HG03045 (cell line): Measurements from ENCODE around the gene AHR.

Experiments
- ATAC-seq: cut with Tn5 transposase; IDR thresholded peaks from one replicate; pipeline ENCODE4 v1.9.1; 2021; ENCODE audit warnings: mild to moderate bottlenecking, moderate library complexity; ENCODE audit not compliant: unreplicated experiment

Gene AHR

DNA sequence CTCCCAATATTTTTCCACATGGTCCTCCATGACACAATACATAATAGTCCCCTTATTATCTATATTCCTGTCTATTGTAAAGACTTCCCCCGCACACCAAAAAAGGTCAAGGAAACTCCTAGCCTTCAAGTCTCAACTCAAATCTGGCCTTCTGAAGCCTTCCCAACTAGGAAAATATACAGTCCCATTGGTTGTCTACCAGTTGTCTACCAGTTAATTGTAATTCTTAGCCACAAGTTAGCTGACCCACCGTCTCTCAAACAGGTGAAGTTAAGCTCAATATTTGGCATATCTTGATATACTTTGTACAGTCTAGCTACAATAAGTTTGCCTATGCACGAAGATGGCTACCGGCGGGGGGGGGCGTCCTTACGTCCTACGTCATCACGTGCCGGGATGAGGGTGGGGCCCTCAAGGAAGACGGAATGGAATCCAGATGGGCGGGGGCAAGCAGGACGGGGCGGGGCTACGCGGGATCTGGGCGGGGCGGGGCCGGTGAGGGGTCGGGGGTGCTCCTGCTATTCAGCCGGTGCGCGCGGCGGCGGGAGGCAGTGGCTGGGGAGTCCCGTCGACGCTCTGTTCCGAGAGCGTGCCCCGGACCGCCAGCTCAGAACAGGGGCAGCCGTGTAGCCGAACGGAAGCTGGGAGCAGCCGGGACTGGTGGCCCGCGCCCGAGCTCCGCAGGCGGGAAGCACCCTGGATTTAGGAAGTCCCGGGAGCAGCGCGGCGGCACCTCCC, at the start of gene AHR:
Gene AHR (plus strand): TSS at position 551 of the 738 bp plus-strand sequence. CDS start 613 bp downstream, outside the sequence.
- peak; percentile 75 for ATAC-seq

DNA sequence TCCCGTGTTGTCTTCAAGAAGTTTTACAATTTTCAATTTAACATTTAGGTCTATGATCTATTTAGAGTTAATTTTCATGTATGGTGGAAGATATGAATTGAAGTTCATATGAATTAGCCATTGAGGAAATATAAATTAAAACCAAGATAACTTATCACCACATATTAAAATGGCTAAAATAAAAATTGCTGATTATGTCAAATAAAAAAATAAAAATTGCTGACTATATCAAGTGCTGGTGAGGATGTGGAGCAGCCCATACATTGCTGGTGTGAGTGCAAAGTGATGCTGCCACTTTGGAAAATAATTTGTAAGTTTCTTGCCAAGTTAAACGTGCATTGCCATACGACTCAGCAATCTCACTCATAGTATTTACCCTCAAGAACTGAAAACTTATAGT, 44.6 kb upstream of the AHR start:
- ATAC-seq: no peak

DNA sequence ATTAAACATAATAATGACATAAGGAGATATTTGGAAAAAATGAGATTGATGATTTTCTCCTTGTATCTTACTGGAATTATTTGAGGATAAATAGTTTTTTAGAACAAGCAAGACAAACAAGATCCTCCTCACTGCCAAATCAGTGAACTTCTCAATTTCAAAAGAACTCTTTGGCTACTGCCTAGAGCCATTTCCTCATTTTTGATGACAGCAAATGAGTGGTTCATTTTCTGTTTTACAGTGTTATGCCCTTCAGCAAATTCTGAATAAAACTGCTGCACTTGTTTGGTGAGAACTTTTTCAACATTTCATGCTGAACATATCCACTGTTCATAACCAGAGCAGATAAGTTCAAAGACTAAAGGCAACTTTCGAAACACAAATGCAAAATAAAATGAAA, 42.5 kb upstream of the AHR start:
- no peak for ATAC-seq

DNA sequence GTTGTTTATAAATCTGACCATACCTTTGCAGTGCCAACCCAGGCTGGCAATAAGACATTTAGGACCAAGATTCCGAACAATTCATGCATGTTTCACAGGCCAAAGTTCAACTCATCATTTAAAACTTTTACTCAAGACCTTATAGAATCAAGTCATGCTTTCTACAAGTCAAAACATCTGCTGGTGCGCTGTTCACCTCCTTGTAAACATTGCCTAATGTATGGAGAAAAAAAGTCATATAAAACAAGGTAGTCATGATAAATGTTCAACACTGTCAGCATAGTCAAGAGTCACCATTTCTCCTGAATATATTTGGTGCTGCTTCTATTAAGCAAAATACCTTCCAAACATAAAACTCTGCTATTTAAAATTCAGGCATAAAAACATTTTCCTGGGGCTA, 42.1 kb upstream of the AHR start:
- no peak for ATAC-seq

DNA sequence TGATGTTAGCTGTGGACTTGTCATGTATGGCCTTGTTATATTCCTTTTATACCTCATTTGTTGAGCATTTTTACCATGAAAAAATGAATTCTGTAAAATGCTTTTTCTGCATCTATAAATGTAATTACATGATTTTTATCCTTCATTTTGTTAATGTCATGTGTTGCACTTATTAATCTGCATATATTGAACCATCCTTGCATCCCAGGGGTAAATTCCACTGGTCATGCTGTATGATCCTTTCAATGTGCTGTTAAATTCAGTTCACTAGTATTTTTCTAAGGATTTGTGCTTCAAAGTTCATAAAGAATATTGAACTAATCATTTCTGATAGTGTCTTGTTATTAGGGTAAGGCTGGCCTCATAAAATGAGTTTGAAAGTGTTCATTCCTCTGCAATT, 31.9 kb upstream of the AHR start:
- no peak for ATAC-seq

DNA sequence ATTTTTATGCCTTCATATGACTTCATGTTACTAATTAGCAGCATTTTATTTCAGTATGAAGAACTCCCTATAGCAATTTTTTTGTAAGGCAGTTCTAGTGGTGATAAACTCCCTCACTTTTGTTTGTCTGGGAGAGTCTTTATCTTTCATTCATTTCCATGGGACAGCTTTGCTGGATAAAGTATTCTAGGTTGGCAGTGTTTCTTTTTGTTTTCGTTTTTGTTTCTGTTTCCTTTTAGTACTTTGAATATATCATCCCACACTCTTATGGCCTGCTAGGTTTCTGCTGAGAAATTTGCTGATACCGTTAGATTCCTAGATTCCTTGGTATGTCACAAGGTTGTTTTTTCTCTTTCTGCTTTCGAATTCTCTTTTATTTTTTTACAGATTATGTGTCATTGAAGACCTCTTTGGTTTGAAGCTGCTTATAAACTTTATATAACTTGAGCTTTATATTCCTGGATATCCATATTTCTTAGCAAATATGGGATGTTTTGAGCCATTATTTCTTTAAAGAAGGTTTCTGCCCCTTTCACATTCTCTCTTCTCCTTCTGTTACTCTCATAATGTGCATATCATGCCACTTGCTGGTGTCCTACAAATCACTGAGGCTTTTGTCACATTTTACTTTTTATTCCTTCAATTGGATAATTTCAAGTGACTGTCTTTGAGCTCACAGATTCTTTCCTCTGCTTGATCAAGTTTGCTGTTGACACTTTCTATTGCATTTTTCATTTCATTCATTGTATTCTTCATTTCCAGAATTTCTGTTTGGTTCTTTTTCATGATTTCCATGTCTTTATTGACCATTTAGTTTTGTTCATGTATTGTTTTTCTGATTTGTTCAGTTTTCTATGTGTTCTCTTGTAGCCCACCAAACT, 28.9 kb upstream of the AHR start:
- no peak for ATAC-seq

DNA sequence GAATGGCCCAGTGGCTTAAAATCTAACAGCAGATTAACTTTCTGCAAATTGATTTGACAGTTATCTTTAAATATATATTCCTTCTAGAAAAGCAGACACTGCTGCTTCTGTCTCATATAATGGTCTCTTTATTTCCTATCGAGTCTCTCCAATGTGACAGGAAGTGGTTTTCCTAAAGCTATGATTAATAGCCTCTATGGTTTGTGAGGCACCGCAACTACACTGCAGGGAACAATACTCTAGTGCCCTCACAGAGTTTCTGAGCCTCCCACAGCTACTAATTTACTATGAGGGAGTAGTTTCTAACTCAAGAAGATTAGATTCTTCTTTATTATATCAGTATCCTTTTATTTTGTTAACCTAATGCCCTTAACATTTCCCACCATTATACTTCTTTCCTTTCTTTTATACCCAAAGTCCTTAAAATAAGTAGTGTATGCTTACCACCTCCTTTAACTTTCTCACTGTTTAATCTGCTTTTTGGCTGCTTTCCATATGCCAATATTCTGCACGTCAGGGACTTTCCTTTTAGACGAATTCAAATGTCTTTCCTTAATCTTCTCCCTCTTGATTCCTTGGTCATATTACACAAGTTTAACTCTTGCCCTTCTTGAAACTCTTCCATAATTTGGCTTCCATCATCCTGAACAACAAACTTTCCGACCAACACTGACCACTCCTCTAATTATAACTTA, 23.8 kb upstream of the AHR start:
- ATAC-seq: no peak

DNA sequence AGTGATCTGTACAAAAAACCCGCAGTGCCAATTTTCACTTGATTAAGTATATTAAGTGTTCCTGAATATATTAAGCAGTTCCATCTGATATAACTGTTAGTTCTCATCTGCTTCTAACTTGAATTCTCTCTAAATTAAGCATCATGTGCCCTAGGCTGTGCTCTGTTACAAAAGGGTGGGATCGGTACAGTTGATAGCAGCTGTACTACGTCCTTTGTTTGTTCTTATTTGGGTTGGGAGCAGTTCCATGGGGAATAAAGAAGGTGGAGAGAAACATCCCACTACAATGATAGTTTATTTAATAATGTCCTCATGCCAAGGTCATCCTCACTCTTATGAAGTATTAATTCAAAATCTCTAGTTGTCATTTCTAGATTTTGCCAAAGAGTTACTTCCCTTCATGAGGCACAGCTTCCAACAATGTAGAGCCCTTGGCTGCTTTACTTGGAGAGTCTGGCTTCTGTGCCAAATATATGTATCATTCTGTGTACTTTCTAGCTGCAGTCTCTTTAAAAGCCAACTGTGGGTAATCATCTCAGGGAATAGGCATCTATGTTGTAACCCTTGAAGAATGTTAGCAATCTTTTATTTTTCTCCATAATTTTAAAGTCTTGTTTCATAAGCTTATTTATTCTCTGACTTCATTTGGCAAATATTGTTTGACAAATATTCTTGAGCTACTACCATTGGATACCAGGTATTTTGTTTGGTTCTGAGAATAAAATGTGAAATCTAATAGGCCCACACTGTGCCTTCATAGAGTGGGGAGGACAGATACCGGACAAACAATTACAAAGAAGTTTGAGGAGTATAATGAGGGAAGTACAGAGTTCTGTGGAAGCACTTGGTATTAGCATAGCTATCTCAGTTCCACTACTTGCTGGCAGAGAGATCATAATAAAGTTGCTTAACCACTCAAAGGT, 22.4 kb upstream of the AHR start:
- no peak for ATAC-seq

DNA sequence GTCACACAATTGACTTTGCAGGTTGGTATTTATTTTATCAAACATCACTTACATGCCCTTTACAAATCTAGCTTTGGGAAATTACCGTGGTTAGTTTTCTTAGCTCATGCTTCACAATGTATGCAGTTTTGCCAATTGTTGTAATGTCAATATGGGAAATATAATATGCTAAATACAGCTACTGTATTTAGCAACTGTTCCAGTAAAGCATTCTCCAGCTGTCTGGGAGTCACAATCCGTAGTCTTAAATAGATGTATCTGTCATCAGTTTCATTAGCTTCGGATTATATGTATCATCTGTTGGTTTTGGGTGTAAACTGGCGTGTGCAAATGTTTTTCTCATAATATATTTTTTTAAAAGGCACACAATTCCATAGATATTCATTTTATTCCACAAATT, 19.4 kb upstream of the AHR start:
- no peak for ATAC-seq

DNA sequence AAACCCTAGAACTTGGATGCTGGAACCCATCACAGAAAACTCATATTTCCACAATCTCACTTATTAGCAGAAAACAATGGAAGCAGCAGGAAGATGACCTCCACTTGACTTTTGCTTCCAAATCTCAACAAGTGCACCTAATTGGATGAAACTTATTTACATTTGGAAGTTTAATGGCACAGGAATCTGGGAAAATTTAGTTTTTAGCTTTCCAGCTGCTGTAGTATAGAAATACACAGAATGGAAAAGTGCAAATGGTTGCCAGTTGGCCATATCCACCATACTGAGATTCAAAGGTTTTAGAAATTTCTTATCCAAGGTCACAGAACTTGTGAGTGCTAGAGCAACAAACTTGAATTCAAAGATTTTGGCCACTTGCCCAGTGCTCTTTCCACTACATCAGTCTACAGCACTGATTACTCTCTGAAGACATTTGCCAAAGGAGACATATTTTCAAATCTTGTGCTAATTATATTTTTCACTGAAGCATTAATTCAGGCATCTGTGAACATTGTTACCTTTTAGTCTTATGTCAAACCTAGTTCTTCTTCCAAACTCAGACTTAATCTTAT, 9.3 kb upstream of the AHR start:
- ATAC-seq: no peak

DNA sequence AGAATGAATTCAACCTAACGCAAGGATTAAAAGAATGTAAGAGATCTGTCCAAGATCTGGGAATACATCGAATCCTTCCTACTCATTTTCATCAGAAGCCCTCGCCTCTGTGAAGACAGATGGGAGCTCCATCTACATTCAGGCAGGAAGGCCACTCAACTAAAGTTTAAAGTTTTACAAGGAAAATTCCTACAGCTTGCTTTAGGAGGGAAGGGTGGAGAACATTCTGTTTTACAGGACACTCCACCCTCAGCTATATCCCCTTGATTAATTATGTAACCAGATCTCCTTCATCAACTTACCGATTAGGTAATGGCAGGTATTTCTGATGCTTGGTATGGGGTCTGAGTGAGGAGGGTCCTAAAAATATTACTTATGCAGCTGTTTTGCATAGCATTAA, 5.6 kb upstream of the AHR start:
- ATAC-seq: no peak

DNA sequence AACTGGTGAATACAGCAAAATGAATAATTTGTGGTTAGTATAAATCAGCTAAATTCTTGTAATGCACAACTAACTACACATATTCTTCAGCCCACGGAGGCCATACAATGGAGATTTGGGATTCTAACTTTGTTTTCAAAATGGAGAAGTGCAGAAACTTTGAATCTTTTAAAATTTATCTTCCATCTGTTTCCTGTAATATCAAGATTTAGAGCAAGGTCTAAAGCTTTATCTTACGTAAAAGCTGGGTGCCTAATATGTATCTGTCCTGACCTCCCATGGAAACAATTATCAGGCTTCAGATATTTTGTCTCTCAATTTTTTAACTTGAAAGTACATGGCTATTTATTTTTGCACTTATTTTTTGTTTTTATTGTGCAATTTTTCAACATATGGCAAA, 5.0 kb upstream of the AHR start:
- ATAC-seq: no peak

DNA sequence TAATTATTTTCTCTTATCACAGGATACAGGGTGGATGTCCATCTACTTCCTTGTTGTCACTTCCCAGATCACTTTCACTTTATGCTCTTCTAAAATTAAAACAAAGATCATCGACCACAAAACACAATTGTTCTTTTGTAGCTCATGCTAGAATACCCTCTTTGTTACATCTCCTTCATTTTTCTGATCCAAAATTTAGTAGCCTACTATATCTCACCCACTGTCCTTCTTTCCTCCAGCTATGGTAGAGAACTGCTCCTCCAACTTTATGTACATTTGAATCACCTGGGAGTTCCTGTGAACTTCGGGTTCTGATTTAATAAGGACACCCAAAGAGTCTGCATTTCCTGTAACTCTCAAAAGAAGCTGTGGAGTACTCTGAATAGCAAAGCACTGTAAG, 1.2 kb upstream of the AHR start:
- no peak for ATAC-seq

DNA sequence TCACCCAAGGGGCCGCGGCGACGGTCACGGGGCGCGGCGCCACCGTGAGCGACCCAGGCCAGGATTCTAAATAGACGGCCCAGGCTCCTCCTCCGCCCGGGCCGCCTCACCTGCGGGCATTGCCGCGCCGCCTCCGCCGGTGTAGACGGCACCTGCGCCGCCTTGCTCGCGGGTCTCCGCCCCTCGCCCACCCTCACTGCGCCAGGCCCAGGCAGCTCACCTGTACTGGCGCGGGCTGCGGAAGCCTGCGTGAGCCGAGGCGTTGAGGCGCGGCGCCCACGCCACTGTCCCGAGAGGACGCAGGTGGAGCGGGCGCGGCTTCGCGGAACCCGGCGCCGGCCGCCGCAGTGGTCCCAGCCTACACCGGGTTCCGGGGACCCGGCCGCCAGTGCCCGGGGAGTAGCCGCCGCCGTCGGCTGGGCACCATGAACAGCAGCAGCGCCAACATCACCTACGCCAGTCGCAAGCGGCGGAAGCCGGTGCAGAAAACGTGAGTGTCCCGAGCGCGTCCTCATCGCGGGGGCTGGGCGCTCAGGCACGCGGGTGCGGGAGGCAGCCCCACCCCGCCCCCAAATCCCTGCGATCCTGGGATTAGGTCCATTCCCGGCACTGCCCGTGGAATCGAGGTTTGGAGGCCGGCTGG, 509 bp downstream of the AHR start:
- ATAC-seq: peak; percentile 39

DNA sequence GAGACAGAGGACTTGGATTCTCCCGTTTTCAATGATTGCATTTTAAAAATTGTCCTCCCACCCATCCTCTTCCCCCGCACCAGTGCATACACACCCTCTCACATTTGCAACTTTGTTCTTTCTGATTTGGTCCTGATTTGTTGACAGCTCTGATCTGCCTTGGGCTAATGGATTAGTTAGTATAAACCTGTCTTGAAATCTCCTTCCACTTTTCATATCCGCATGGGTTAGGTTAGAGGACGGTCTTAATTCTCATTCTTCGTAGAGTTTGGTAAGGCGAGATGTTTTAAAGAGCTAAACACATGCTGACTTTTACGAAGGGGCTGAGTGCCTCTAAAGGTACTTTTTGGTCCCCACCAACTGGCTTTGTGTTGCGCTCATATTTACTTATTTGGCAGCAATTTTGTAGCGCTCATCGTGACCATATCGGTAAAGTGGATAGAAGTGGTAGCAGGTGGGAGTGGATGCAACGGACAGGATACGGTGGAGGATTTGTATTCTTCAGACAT, 1.1 kb downstream of the AHR start:
- peak; percentile 2 for ATAC-seq

DNA sequence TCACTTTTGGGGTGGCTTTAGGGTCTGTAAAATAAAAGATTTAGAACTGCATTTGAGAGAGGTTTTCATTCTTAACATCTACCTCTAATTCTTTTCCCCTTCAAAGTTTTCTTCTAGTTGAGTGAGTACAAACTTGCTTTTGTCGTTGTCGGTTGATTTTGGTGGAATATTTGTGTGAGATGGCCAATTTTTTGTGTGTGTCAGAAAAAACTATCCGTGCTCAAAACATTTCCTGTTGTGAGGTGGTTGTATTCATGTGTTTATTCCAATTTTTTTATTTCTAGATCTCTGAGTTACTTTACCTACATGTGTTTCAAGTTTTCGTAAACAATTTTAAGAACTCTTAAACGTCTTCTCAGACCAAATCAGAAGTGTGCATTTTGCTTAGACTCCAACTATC, 1.6 kb downstream of the AHR start:
- ATAC-seq: no peak

DNA sequence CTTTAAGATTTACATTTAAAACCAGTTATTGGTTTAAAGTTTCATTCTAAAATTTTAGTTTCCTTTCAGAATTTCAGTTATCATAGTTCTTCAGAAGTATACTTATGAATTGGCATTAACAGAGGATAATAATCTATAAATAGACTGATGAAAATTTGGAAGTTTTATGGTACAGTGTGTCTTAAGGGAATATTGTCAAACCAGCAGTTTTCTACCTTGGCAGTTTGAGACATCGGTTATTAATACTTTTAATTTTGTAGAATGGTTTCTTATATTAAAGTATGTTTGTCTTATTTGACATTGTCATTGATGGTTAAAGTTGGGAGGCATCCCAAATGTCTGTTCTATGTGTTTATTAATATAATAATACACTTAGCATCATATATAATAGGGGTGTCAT, 2.0 kb downstream of the AHR start:
- no peak for ATAC-seq

DNA sequence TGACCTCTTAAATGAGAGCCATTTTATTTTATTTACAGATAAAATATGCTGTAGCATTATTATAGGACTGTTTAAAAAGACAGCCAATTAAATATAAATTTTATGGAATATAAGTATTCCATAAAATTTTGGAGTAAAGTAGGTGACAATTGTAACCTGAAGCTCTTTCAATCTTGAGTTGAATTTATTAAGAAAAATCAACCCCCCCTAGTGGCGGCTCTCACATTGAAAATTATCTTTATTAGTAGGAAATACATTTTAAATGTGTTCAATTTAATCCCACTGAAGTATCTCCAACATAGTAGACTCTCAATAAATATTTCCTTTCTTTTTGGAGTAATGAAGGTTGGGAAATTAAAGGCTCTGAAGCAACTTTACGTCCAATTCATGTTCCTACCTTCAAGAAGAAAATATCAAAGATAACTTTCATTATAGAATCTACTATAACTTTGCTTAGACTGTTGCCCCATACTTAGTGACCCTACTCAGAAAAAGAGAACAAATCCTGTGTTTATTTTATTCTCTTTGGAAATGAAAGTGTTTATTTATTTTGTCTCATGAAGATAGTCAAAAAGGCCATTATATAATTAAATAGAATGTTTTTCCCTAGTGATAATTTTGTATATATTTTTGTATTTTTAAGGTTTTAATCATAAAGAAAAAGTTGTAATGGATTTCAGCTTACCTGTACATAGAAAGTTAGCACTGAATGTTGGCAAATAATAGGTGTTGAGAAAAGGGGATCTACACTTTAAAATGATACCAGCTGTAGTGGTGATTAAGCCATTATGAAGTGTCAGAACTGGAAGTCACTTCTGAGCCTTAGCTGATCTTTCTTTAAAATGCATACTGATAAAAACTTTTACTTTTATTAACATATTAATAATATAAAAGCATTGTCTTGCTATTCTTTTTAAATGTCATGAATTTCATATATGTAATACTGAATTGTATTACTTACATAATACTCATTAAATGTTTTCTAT, 3.3 kb downstream of the AHR start:
- no peak for ATAC-seq
